ENCODE data around the gene RGS7BP. TPM values are rescaled to one million over a fixed set of nuclear protein-coding genes. Genes with fewer than 3 reads are reported as not detected.
A peak's percentile ranks its signal among the peaks of the same experiment; 100 is the strongest.

RGS7BP gene
- total RNA-seq, 4 donors from 2014 or later, result 2.3 to 19.4 (median 7.2) TPM

GRCh38 chr5:64487283-64487682 lies 18.5 kb upstream of the RGS7BP start:
- TF ChIP-seq POLR2A (IDR thresholded peaks at IDR 0.05), result no peak
- TF ChIP-seq, protein P1, sequence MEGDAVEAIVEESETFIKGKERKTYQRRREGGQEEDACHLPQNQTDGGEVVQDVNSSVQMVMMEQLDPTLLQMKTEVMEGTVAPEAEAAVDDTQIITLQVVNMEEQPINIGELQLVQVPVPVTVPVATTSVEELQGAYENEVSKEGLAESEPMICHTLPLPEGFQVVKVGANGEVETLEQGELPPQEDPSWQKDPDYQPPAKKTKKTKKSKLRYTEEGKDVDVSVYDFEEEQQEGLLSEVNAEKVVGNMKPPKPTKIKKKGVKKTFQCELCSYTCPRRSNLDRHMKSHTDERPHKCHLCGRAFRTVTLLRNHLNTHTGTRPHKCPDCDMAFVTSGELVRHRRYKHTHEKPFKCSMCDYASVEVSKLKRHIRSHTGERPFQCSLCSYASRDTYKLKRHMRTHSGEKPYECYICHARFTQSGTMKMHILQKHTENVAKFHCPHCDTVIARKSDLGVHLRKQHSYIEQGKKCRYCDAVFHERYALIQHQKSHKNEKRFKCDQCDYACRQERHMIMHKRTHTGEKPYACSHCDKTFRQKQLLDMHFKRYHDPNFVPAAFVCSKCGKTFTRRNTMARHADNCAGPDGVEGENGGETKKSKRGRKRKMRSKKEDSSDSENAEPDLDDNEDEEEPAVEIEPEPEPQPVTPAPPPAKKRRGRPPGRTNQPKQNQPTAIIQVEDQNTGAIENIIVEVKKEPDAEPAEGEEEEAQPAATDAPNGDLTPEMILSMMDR (IDR thresholded peaks at IDR 0.05), result no peak
- Histone ChIP-seq H3K4me1 (no peaks in the 10 kb centered on the region), H3K27me3 (no peaks in the 10 kb centered on the region), H3K36me3 (no peaks in the 10 kb centered on the region), H3K4me3 (no peak overlapping the region), H3K27ac (no peak overlapping the region), H3K9me3 (no peaks in the 10 kb centered on the region)
- intact Hi-C loops (cut with DNase I; ENCODE audit: low total_unique reads), result no loop called here
- DNase-seq, result no peak

DNA sequence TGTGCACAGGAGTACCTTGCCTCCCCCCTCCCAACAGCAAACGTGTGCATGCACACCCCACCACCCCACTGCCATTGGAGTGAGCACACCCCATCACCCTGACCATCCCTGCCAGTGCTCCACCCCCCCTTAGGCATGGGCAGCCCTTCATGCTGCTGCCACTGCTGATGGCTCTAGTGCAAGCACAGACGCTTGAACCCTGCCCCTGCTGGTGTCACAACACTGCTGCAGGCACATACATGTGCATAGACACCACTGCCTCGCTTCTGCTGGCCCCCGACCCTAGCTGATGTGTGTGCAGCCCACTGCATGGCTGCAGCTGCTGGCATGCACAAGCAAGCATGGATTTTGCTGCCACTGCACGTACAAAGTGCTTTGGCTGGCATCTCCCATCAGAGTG lies 16.0 kb upstream of the RGS7BP start:
- DNase-seq, result no peak
- intact Hi-C loops (cut with DNase I; ENCODE audit: low total_unique reads), result no loop called here

DNA sequence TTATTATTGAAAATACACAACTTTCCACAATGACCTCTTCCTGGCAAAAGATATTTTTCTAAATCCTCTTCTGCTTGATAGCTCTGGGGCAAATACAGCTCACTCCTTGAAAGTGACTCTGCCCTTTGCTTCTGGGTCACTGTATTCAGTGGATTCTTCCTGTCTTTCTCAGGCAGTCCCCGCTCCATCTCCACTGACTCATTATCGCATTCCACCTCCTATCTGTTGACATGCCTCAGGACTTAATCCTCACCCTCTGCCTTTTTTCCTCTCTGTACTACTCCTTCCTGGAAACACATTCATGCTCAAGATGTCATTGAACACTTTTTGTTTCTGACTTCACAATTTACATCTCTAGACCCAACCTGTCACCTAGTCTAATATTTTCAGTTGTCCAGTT lies 8.4 kb upstream of the RGS7BP start:
- TF ChIP-seq, protein P1 (IDR thresholded peaks at IDR 0.05), result no peak
- no peak for TF ChIP-seq POLR2A (IDR thresholded peaks at IDR 0.05)
- Histone ChIP-seq H3K27ac (no peak overlapping the region), H3K4me3 (no peak overlapping the region), H3K9me3 (no peaks in the 10 kb centered on the region), H3K4me1 (no peaks in the 10 kb centered on the region), H3K27me3 (no peaks in the 10 kb centered on the region), H3K36me3 (no peaks in the 10 kb centered on the region)
- DNase-seq, result no peak
- intact Hi-C loops (cut with DNase I; ENCODE audit: low total_unique reads), result no loop called here

More for the DNA sequence above, 16.0 kb upstream of the RGS7BP start:
- no peak overlapping the region for H3K27ac ChIP-seq
- no peaks in the 10 kb centered on the region for H3K4me1 ChIP-seq
- no peaks in the 10 kb centered on the region for H3K9me3 ChIP-seq
- H3K4me3 ChIP-seq, result no peak overlapping the region
- TF ChIP-seq POLR2A (IDR thresholded peaks at IDR 0.05), result no peak
- TF ChIP-seq, protein P1 (IDR thresholded peaks at IDR 0.05), result no peak
- H3K36me3 ChIP-seq, result no peaks in the 10 kb centered on the region
- H3K27me3 ChIP-seq, result no peaks in the 10 kb centered on the region

DNA sequence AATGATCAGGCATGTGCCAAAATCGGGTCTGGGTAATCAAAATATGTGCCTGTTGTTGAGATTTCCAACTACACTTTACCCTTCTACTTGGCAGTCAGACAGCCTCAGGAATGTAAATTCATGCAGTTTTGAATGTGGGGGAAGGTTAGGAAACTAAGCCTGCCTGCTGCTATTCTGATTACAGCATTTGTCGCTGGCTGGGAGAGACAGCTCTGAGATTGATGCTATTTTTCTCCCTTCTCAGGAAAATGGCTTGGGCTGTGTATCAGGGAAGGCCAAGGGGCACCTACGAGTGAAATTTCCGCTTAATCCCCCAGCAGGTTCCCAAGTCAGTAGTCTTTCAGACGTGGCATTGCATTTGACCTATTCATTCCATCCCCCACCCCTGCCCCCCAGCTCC lies 3.6 kb upstream of the RGS7BP start:
- Histone ChIP-seq H3K4me3 (no peak overlapping the region), H3K27me3 (no peaks in the 10 kb centered on the region), H3K9me3 (no peaks in the 10 kb centered on the region), H3K36me3 (no peaks in the 10 kb centered on the region), H3K27ac (no peak overlapping the region), H3K4me1 (peaks cover 0 to 4% of the 10 kb centered on the region in 2 donors)
- TF ChIP-seq, protein P1 (IDR thresholded peaks at IDR 0.05), result no peak
- TF ChIP-seq POLR2A (IDR thresholded peaks at IDR 0.05), result no peak
- DNase-seq, result no peak
- intact Hi-C loops (cut with DNase I; ENCODE audit: low total_unique reads), result no loop called here

GRCh38 chr5:64506567-64507263 lies 900 bp downstream of the RGS7BP start:
- peaks cover 0 to 4% of the 10 kb centered on the region in 2 donors for H3K4me1 ChIP-seq
- no peaks in the 10 kb centered on the region for H3K36me3 ChIP-seq
- H3K27ac ChIP-seq, result no peak overlapping the region
- no peak for TF ChIP-seq POLR2A (IDR thresholded peaks at IDR 0.05)
- TF ChIP-seq, protein P1 (IDR thresholded peaks at IDR 0.05), result peak in 1 of 4 experiments; percentile 22
- H3K9me3 ChIP-seq, result no peaks in the 10 kb centered on the region
- H3K4me3 ChIP-seq, result peak overlapping the region; percentile 37 to 40
- no peak for DNase-seq
- H3K27me3 ChIP-seq, result no peaks in the 10 kb centered on the region
- intact Hi-C loops (cut with DNase I; ENCODE audit: low total_unique reads), result no loop called here
